MM.1S (cell line): ENCODE measurements around the gene MYO16.

ENCODE experiments used
- DNase-seq: peaks from one replicate; pipeline ENCODE4 v3.0.0-alpha.2; 2015
- H2AFZ ChIP-seq: fragments of 300-600 bp; sonication (generic); 2 replicates; pipeline ENCODE4 v1.6.0; 2016; ENCODE audit warnings: antibody characterized with exemption, low read length
- H3F3A ChIP-seq: fragments of 300-600 bp; sonication (generic); 2 replicates; pipeline ENCODE4 v1.6.1; 2016; ENCODE audit warnings: mild to moderate bottlenecking, antibody characterized with exemption, low read length, moderate library complexity, mixed read lengths; ENCODE audit not compliant: insufficient read depth
- H3K27ac ChIP-seq: fragments of 300-600 bp; sonication (generic); 2 replicates; pipeline ENCODE4 v1.5.1; 2016; ENCODE audit warnings: mild to moderate bottlenecking, low read length
- H3K27me3 ChIP-seq: fragments of 300-600 bp; sonication (generic); replicated peaks from 2 replicates; pipeline ENCODE4 v1.6.0; 2016; ENCODE audit warnings: low read length; ENCODE audit not compliant: insufficient read depth
- H3K36me3 ChIP-seq: fragments of 300-600 bp; sonication (generic); replicated peaks from 2 replicates; pipeline ENCODE4 v1.6.1; 2016; ENCODE audit warnings: mild to moderate bottlenecking, low read length, mixed read lengths; ENCODE audit not compliant: insufficient read depth
- H3K4me1 ChIP-seq: fragments of 300-600 bp; sonication (generic); 2 replicates; pipeline ENCODE4 v1.6.1; 2016; ENCODE audit warnings: low read length, mixed read lengths
- H3K4me2 ChIP-seq: fragments of 300-600 bp; sonication (generic); 2 replicates; pipeline ENCODE4 v1.6.0; 2016; ENCODE audit warnings: low read depth, low read length
- H3K4me3 ChIP-seq: fragments of 300-600 bp; sonication (generic); 2 replicates; pipeline ENCODE4 v1.5.1; 2016; ENCODE audit warnings: low read length, mixed read lengths
- H3K79me2 ChIP-seq: fragments of 300-600 bp; sonication (generic); 2 replicates; pipeline ENCODE4 v1.6.1; 2016; ENCODE audit warnings: mixed run types, low read length, mixed read lengths
- H3K9ac ChIP-seq: fragments of 300-600 bp; sonication (generic); 2 replicates; pipeline ENCODE4 v1.6.1; 2016; ENCODE audit warnings: low read length, mixed read lengths
- H3K9me2 ChIP-seq: fragments of 300-600 bp; sonication (generic); replicated peaks from 2 replicates; pipeline ENCODE4 v1.6.1; 2016; ENCODE audit warnings: mild to moderate bottlenecking, low read length, mixed read lengths; ENCODE audit not compliant: insufficient read depth
- H3K9me3 ChIP-seq: fragments of 300-600 bp; sonication (generic); replicated peaks from 2 replicates; pipeline ENCODE4 v1.6.1; 2016; ENCODE audit warnings: mild to moderate bottlenecking, low read length, mixed read lengths; ENCODE audit not compliant: insufficient read depth
- H4K20me1 ChIP-seq: fragments of 300-600 bp; sonication (generic); 2 replicates; pipeline ENCODE4 v1.6.1; 2016; ENCODE audit warnings: mild to moderate bottlenecking, low read length, moderate library complexity, mixed read lengths; ENCODE audit not compliant: insufficient read depth
- CTCF ChIP-seq: fragments of 300-600 bp; sonication (generic); IDR thresholded peaks from 2 replicates; pipeline ENCODE4 v1.5.1; 2016; ENCODE audit warnings: antibody characterized with exemption, low read length, mixed read lengths
- EZH2 ChIP-seq: fragments of 300-600 bp; sonication (generic); optimal IDR thresholded peaks from 2 replicates; pipeline ENCODE3; 2017; ENCODE audit warnings: low read depth, mild to moderate bottlenecking, antibody characterized with exemption, low read length, mixed read lengths
- EZH2phosphoT487 ChIP-seq: fragments of 300-600 bp; sonication (generic); IDR thresholded peaks from 2 replicates; pipeline ENCODE4 v1.6.1; 2018; ENCODE audit warnings: antibody characterized with exemption, low read length

Gene MYO16

GRCh38 chr13:108860418-108860817, 231.0 kb downstream of the MYO16 start:
- Histone ChIP-seq H3K9ac (no peak overlapping the region), H3K79me2 (no peaks in the 10 kb centered on the region), H4K20me1 (no peaks in the 10 kb centered on the region), H3K36me3 (no peaks in the 10 kb centered on the region), H3K9me3 (no peaks in the 10 kb centered on the region), H2AFZ (peak overlapping the region; percentile 75; the same call in 1 of the 2 replicates), H3K4me3 (no peak overlapping the region), H3K4me1 (peaks cover 8% of the 10 kb centered on the region; the same call in 1 of the 2 replicates), H3F3A (no peaks in the 10 kb centered on the region), H3K27me3 (no peaks in the 10 kb centered on the region), H3K27ac (no peak overlapping the region), H3K9me2 (no peaks in the 10 kb centered on the region), H3K4me2 (no peak overlapping the region; the same call in 1 of the 2 replicates)
- TF ChIP-seq EZH2 (no peak), EZH2phosphoT487 (no peak), CTCF (no peak)
- DNase-seq, result no peak

- no peaks in the 10 kb centered on the region for H3K4me1 ChIP-seq
- no peak overlapping the region for H3K4me3 ChIP-seq
- H3K27ac ChIP-seq, result no peak overlapping the region
- no peak overlapping the region for H2AFZ ChIP-seq
- H3K9me3 ChIP-seq, result no peaks in the 10 kb centered on the region
- H3K9ac ChIP-seq, result no peak overlapping the region
- H3K27me3 ChIP-seq, result no peaks in the 10 kb centered on the region
- H4K20me1 ChIP-seq, result no peaks in the 10 kb centered on the region
- no peak for DNase-seq
- H3K4me2 ChIP-seq, result no peak overlapping the region
- TF ChIP-seq EZH2phosphoT487 (no peak), EZH2 (no peak), CTCF (no peak)
- no peaks in the 10 kb centered on the region for H3K79me2 ChIP-seq
- H3K9me2 ChIP-seq, result no peaks in the 10 kb centered on the region
- no peaks in the 10 kb centered on the region for H3K36me3 ChIP-seq
- H3F3A ChIP-seq, result no peaks in the 10 kb centered on the region
Observed at GRCh38 chr13:108877300-108877699, 247.9 kb downstream of the MYO16 start.

- Histone ChIP-seq H3K9ac (no peak overlapping the region), H3F3A (no peaks in the 10 kb centered on the region), H3K4me2 (no peak overlapping the region), H3K27me3 (no peaks in the 10 kb centered on the region), H4K20me1 (no peaks in the 10 kb centered on the region), H3K9me3 (no peaks in the 10 kb centered on the region), H3K4me3 (no peak overlapping the region), H3K79me2 (no peaks in the 10 kb centered on the region), H3K4me1 (no peaks in the 10 kb centered on the region), H3K27ac (no peak overlapping the region), H3K9me2 (no peaks in the 10 kb centered on the region), H3K36me3 (no peaks in the 10 kb centered on the region), H2AFZ (no peak overlapping the region)
- TF ChIP-seq EZH2phosphoT487 (no peak), EZH2 (no peak), CTCF (no peak)
- DNase-seq, result no peak
Observed at GRCh38 chr13:108878732-108879131, 249.3 kb downstream of the MYO16 start.
